HG03025 (cell line): ENCODE measurements around the gene LPIN2.

Experiments
- ATAC-seq: cut with Tn5 transposase; IDR thresholded peaks from one replicate; pipeline ENCODE4 v1.9.1; 2021; ENCODE audit warnings: mild to moderate bottlenecking, moderate library complexity; ENCODE audit not compliant: unreplicated experiment, low FRiP score

Gene LPIN2

GRCh38 chr18:2967357-2967756 is 45.6 kb downstream of the LPIN2 start:
- ATAC-seq = no peak

- ATAC-seq = no peak
Measured at GRCh38 chr18:2966560-2966959, 46.4 kb downstream of the LPIN2 start.

- ATAC-seq = no peak
Measured at GRCh38 chr18:2965797-2966196, 47.1 kb downstream of the LPIN2 start.

GRCh38 chr18:2964361-2965010 is 48.5 kb downstream of the LPIN2 start:
- no peak for ATAC-seq
